Stimulated activated naive CD8-positive, alpha-beta T cell treated with anti-CD3 and anti-CD28 coated beads, Interleukin-15, Interleukin-2, amounts not matched to agents 100 U/mL and 50 U/mL, for 24 hours (primary cell): ENCODE results near the gene AUNIP.

Experiments used
- ATAC-seq: fragments of 150-1000 bp; cut with Tn5 transposase; one replicate; pipeline ENCODE4 v1.10.0; 2021
- DNase-seq: peaks from one replicate; pipeline ENCODE4 v3.0.0; 2021

Gene AUNIP

DNA sequence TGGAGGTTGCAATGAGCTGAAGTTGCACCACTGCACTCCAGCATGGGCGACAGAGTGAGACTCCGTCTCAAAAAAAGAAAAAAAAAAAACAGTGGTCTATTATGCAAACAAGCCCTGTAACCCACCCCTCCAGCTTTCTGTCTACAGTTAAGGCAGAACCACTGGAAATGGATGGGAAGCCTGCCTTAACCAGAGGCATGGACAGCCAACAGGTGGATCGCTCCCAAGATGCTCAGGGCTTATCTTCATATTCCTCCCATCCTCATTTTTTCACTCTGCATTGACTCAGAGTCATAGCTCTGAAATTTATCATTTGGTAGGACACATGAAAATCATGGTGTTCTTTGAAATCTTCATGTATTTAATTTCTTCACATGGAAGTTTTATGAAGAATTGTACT, 30.8 kb downstream of the AUNIP start:
- DNase-seq (no peak), ATAC-seq (no peak)

DNA sequence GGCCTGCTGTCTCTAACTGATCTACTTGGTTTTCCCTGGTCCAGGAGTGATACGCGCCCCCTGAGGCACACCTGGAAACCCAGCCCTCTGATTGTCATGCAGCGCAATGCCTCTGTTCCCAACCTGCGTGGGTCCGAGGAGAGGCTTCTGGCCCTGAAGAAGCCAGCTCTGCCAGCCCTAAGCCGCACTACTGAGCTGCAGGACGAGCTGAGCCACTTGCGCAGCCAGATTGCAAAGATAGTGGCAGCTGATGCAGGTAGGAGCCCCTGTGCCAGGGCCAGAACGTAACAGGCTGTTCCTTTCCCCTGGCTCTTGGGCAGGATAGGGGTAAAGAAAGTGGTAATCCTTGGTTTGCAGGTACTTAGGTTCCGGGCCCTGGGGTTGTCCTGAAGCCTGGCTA, 32.7 kb downstream of the AUNIP start:
- ATAC-seq: no peak
- no peak for DNase-seq

DNA sequence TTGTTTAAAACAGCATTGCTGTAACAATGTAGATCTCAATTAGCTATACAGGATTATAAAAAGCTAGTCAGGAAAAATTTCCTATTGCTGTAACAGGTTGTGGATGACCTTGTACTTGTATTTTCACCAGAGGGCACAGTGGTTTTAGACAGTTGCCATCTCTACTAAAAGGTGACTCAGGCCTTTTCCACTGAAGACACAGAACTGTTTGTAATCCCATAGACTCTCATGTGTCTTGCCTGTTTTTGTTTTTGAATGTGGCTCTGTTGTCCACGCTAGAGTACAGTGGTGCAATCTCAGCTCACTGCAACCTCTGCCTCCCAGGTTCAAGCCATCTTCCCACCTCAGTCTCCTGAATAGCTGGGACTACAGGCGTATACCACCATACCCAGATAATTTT, 33.7 kb downstream of the AUNIP start:
- DNase-seq (no peak), ATAC-seq (no peak)

DNA sequence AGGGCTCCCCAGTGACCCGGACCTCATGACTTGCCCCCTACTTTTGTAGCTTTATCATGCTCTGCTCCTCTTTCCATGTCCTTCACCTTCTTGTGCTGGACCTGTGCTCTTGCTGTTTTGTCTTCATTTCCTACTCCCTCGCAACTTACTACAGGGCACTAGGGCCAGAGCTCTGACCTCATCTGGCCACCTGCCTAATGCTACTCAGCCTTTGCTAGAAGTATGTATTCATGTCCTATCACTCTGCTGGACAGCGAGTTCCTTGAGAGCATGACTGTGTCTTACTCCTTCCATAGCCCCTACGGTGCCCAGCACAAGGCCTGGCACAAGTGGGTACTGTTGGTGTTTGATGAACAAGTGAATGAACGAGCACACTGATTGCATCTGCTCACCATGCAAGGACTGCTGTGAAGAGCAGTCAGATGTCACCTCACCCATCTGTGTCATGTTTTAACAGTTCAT, 37.6 kb downstream of the AUNIP start:
- DNase-seq (no peak), ATAC-seq (no peak)

DNA sequence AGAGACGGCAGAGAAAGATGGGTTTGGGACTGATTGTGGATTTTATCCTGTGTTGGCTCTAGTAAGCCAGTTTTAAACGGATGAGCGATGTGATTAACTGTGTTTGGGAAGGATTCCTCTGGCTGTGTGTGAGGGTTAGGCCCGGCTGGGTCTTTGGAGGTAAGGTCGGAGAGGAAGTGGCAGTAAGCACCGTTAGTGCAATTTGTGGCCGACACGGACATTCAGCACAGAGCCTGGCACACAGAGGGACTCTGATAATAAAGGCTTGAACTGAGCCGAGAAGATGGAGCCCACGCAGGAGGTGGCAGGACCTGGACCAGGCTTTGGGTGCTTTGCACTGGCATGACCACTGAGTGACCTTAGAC, 38.2 kb downstream of the AUNIP start:
- ATAC-seq: no peak
- no peak for DNase-seq

DNA sequence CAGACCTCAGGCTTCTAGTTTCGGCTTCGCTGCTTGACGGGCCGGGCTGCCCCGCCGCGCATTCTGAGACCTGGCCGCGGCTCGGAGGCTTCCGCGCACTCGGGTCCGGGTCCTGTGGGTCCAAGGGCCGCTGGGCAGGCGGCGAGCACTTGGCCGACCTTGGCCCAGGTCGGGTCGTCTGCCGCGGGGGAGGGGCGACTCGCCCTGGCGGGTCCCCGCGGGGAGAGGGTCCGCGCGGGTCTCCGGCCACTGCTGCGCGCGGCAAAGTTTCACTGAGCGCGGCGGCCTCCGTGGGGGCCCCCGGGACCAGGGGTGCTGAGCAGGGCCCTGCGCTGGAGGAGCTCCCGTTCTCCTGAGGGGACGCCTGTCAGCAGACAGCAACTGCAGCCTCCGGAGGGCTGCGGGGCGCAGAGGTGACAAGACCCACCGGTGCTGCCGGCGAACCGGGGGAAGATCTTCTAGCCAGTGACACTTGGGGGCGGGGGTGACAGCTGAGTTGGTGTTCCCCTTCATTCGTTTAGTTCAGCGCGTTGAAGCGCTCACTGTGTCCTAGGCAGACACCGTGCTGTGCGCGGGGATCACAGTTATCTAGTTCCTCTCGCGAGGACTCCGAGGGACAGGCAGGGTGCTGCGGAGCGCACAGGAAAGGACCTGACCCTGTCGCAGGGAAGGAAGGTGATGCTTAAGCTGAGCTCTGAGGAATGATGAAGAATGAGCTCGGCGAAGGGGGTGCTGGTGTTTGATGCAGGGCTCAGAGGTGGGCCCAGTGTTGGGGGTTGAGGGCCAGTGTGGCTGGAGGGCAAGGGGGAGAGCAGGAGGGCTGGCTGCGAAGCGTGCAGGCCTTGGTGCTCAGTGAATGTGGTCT, 38.8 kb downstream of the AUNIP start:
- ATAC-seq (peak; percentile 71), DNase-seq (peak; percentile 72)

DNA sequence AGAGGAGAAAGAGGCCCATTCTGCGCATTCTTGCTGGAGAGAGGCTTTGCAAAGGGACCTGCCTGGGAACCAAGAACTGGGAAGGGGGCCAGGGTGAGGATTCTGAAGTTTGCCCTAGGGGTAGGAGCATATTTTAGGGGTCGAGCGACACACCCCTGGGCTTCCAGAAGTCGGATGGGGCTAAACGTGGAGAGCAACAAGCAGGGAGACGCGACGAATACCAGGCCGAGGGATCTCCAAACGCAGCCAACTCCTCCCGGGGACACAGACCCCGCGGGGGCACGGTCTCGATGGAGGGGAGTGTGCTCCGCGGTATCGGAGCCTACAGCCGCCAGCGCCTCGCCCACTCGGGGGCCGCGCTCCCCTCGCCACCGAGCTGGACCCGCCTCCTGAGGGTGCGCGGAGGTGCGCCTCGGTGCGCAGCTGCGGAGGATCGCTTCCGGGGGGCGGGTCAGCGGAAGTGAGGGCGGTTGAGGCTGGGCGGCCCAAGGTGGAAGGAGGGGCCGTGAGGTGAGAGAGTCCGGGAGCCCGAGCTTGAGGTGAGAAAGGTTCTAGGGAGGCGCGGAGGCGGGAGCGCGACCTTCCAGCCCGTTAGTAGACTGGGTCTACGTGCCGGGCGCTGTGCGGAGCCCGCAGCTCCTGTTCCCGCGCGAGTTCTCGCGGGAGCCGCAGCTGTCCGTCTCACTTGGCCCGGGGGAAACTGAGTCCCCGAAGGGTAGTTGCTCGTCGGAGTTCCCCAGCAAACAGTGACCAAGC, 39.6 kb downstream of the AUNIP start, which contains the start of gene MTFR1L:
Gene MTFR1L, plus strand, starts transcription at position 464 of the 756 bp plus-strand sequence. CDS start 3,151 bp downstream, outside the sequence.
- peak; percentile 93 for ATAC-seq
- DNase-seq: peak; percentile 95

DNA sequence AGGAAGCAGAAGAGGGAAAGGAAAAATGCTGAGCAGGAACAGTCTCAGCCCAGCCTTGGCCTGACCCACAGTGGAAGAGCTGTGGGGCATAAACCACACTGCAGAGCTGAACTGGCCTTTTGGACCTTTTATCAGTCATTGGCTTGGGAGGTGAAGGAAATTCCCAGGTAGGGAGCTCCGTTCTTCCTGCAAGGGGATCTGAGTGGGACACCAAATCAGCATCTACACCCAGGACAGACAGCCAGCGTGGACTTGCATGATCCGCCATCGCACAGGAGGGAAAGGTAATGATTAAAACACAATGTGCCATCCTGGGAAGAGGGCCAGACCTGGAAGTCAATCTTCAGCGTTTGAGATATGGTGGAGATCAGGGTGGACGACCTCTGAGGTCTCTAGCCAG, 40.7 kb downstream of the AUNIP start:
- no peak for ATAC-seq
- no peak for DNase-seq

DNA sequence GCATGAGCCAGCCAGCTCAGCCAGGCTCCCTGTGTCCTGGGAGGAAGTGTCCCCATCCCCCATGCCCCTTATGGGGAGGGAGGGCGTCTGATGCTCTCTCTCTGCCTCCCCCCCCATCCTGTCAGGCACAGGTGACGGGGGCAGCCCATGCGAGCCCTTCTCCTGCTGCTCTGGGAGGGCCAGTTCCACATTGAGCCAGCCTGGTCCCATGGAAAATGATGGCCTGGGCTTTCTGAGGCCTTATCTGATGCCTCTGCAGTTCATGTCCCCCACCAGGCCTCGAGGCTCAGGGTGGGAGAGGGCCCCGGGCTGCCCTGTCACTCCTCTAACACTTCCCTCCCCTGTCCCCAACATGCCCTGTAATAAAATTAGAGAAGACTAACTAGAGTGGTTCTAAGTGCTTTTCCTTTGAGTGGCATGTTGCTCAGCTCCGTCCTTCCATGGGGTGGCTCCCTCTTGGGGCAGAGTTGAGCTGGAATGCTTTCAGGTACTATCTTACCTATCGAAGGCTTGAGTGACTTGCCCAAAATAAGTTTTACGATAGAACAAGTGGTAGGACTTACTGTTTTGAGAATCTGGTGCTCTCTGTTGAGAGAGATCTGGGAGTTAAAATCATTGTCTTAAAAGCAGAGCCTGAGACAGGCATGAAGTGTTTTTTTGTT, 41.3 kb downstream of the AUNIP start:
- DNase-seq (no peak), ATAC-seq (no peak)

DNA sequence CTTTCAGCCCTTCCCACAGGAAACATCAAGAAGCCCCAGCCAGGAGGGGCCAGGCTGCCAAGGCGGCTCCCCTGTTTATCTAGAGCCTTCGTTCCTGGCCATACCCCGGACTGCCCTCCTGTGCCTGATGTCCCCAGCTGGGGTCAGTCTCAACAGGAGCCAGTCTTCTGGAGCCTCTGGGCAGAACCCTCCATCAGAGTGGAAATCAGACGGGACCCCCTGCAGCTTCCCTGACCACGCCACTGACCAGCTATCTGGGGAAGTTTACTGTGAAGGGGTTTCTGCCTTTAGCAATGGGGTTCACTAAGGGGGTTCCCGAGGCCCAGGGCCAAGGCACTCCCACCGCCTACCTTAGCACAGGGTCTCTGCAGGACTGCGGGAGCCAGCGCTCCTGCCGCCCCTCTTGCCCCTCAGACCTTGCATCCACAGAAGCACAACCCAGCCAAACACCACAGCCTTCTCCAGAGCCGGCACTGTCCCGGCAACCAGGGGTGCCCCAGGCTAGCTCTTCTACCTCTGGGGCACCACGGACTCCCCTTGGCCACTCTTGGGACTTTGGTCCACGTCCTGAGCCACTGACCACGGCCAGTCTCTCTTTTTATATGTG, 43.0 kb downstream of the AUNIP start:
- no peak for ATAC-seq
- no peak for DNase-seq

DNA sequence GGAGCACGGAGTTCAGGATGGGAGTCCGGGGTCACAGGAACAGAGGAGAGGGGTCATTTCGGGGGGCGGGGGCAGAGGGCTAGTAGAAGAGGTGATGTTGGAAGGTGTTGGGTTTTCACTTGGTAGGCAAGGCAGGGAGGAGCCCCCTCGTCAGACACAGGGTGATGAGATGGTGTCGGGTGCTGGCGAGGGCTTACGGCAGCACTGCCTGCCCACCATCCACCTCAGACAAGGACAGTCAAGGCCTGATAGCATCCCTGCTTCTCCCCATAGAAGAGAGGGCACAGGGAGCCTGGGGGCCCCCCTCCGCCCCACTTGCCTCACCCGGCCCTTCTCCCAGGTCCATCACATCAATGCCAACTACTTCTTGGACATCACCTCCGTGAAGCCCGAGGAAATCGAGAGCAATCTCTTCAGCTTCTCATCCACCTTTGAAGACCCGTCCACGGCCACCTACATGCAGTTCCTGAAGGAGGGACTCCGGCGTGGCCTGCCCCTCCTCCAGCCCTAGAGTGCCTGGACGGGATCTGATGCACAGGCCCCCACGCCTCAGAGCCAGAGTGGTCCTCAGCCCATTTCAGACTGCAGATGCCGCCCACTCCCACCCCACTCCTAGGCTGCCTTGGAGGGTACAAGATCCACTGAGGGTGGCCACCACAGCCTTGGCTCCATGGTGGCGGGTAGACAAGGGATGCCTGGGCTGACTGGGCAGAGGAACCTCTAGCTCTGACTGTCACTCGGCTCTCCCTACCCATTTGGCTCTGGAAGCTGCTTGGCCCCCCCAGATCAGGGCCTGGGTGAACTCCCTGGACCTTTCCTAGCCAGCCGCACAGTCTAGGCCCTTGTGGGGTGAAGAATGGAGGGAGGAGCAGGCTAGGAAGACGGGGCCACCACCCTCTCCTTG, 43.8 kb downstream of the AUNIP start:
- ATAC-seq: no peak
- DNase-seq: no peak

DNA sequence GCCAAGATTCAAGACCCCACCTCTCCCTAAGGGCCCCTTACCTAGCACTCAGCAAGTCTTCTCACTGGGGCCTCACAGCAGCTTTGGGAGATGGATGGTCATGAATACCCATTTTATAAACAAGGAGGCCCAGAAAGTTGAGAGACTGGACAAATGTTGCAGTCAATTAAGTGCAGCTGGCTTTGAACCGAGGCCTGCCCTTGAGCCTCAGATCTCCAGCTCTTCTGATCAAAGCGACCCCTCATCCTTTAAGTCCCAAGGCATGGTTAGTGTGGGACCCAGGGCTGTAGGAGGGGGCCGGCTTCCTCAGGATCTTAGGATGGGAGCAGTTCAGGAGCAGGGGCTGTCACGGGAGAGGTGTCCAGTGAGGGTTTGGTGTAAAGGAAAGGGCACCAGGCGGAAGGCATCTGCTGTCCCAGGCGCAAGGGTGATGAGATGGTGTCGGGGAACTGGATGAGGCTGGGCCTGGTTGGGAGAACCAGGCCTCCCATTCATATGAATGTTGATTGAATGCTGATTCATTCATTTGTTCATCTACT, 44.6 kb downstream of the AUNIP start:
- ATAC-seq: no peak
- DNase-seq: no peak

DNA sequence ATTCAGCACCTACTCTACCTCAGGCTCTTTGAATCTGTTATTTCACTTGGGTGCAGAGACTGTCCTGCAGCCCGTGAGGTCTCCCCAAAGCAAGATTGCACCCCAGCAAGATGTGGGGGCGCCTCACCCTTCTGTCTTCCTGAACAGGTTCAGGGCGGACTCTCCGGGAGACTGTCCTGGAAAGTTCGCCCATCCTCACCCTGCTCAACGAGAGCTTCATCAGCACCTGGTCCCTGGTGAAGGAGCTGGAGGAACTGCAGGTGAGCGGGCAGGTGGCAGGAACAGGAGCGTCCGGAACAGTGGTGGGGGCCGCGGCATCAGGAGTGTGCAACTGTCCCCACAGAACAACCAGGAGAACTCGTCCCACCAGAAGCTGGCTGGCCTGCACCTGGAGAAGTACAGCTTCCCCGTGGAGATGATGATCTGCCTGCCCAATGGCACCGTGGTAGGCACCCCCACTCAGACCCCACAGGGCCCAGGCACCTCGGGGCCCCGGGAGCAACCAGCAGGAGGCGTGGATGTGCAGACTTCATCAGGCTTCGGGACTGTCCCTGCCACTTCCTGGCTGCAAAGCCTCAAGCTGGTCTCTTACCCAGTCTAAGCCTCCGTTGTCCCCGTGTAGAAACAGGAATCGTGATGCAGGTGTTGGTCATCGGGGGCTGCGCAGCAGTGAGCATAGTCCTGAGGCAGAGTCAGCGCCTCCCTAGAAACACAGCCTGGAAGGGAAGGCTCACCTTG, 45.4 kb downstream of the AUNIP start:
- DNase-seq: no peak
- no peak for ATAC-seq

DNA sequence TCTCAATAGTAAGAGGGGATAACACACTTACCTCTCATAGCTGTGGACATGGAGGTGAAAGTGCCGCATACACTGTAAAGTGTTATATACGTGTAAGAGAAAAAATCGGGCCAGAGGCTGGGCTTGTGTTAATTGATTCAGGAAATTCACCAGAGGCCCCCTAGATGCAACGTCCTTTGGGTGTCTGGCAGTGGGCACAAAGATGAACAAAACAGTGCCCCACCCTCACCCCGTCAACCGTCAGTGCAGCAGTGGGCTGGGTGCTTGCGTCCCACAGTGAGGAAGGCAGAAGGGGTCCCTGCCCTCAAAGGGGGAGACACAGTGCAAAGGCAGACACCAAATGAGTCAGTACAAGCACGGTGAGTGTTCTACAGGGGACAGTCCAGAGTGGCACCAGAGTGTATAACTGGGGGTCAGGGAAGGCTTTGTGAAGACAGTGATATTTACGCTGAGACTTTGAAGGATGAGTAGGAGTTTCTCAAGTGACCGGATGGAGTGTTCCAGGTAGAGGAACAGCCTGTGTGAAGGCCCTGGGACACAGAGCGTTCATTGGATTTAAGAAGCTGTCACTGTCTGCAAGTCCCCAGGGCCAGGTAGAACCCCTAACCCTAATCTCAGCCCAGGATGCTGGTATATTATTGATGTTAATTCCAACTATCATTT, 46.1 kb downstream of the AUNIP start:
- DNase-seq: no peak
- no peak for ATAC-seq

DNA sequence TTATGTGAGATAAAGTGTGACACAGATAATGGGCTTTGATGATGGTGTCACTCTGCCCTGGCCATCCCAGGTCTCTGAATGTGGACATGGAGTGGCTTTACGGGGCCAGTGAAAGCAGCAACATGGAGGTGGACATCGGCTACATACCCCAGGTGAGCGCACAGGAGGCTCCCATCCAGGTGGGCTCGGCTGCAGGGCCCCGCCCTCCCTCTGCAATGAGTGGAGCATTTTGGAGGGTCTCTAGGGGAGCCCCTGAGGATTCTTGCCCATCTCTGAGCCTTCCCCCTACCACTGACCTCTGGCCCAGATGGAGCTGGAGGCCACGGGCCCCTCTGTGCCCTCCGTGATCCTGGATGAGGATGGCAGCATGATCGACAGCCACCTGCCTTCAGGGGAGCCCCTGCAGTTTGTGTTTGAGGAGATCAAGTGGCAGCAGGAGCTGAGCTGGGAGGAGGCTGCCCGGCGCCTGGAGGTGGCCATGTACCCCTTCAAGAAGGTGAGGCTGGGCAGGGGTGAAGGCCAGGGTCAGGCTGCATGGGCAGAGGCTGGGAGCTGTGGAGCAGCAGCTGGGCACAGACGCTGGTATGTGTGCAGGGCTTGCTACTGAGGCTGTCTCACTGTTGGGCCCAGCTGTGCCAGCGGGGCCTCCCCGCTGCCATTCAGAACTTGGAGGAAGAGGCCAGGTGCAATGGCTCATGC, 47.7 kb downstream of the AUNIP start:
- DNase-seq (no peak), ATAC-seq (no peak)

DNA sequence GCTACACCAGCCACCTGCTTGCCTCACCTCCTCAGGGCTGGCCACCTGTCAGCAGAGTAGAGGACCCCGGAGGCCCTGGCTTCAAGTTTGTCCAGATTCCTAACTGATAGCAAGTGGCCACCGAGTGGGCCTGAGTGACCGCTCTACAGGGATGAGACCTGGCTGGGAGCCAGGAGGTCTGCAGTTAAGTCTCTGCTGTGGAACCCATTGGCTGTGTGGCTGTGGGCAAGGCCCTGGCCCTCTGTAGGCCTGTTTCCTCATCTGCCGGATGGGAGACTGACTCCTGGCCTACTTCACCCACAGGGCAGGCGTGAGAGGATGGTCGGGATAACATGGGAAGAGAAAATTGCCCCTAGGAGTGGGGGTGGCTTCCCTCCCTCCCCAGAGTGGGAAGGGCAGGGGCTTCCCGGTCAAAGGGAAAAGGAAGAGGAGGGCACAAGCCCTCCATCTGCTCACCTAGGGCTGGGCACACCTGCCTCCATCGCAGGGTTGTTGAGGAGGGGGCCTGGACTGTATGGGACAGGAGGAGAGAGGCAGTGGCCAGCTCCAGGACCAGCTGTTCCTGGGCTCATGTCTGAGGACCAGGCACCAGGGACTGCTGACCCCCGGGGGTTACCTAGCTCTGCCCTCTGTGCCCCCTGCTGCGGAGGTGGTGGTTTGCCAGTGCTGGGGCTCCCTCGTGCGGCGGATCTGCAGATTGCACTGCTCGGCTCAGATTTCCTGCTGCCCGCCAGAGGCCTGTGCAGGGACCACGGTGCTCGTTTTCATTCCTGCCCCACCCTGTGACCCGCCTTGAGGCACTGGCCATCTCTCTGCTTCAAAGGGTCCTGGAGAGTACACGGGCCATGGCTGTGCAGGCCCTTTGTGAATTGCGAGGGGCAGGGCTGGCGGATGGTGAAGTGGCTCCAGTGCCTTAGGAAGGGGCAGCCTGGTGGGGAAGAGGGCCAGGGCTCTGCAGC, 48.6 kb downstream of the AUNIP start:
- DNase-seq (peak; percentile 89), ATAC-seq (peak; percentile 60)

DNA sequence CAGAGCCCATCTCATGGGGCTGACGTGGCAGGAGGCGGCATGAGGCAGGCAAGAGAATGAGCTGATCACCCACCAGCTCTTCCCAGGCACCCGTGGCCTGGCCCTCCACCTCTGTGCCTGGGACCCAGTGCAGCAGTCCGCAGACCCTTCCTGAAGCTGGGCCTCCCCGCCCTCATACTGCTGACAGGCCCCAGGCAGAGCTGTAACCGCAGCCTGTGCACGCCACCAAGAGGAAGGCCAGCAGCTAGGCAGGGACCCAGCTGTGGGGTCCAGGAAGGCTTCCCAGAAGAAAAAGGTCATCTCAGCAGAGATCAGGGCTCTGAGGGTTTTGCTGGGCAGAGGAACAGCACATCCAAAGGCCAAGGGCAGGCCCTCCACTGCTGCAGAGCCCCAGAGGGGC, 49.3 kb downstream of the AUNIP start:
- DNase-seq (no peak), ATAC-seq (no peak)
